ENCODE data around the gene BLTP1.
"Not testable (repeated sequence)": the region's sequence is repeated elsewhere in the genome, so short reads cannot be mapped to it uniquely, and the experiment has no call there.

BLTP1 gene, protein sequence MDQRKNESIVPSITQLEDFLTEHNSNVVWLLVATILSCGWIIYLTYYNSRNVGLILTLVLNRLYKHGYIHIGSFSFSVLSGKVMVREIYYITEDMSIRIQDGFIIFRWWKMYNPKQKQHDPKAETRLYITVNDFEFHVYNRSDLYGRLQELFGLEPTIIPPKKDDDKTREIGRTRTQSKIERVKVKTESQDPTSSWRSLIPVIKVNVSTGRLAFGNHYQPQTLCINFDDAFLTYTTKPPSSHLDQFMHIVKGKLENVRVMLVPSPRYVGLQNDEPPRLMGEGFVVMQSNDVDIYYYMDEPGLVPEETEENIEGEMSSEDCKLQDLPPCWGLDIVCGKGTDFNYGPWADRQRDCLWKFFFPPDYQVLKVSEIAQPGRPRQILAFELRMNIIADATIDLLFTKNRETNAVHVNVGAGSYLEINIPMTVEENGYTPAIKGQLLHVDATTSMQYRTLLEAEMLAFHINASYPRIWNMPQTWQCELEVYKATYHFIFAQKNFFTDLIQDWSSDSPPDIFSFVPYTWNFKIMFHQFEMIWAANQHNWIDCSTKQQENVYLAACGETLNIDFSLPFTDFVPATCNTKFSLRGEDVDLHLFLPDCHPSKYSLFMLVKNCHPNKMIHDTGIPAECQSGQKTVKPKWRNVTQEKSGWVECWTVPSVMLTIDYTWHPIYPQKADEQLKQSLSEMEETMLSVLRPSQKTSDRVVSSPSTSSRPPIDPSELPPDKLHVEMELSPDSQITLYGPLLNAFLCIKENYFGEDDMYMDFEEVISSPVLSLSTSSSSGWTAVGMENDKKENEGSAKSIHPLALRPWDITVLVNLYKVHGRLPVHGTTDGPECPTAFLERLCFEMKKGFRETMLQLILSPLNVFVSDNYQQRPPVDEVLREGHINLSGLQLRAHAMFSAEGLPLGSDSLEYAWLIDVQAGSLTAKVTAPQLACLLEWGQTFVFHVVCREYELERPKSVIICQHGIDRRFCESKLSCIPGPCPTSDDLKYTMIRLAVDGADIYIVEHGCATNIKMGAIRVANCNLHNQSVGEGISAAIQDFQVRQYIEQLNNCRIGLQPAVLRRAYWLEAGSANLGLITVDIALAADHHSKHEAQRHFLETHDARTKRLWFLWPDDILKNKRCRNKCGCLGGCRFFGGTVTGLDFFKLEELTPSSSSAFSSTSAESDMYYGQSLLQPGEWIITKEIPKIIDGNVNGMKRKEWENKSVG (N-terminal part only)

DNA sequence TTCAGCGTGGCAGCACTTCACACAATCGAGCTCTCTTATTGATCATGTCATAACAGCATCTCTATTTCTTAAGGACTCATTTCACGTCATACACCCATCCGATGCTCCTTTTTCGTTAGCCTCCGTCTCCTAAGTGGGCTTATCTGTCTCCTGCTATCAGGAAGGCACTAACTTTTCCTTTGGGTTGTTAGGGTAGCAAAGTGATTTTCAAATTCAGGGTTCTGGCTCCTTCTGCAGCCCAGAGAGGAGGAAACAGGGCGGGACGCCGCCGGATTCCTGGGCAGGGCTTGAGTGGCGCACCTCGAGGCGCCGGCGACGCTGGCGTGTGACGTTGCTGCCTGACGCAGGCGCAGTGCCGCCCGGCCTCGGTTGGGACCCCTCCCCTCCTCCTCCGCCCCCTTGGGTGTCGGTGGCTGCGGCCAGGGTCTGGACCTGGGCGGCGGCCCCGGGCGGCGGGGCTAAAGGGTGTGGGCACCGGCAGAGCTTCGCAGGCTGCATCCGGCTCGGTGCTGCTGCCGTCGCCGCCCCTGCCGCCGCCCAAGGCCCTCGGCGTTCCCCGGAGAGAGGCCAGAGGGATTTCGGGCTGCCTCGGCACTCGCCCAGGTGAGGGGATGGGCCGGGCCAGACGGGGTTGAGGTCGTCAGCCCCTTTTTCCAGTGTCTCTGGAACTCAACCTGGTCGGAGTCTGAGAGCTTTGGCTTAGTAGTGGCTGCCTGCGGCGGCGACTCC is at the start of gene BLTP1:
Gene BLTP1, plus strand, starts transcription at position 350 of the 729 bp plus-strand sequence. CDS start 18,317 bp downstream, outside the sequence.
- Histone ChIP-seq H3K36me3 (ENCODE audit: control insufficient read depth, insufficient read depth, low read length, severe bottlenecking) (peaks cover 6% of the 10 kb centered on the region), H3K4me3 (ENCODE audit: low read length) (peak within 1 kb of the TSS; percentile 100), H3K4me1 (ENCODE audit: control insufficient read depth, insufficient read depth, low read length) (peaks cover 19% of the 10 kb centered on the region)

DNA sequence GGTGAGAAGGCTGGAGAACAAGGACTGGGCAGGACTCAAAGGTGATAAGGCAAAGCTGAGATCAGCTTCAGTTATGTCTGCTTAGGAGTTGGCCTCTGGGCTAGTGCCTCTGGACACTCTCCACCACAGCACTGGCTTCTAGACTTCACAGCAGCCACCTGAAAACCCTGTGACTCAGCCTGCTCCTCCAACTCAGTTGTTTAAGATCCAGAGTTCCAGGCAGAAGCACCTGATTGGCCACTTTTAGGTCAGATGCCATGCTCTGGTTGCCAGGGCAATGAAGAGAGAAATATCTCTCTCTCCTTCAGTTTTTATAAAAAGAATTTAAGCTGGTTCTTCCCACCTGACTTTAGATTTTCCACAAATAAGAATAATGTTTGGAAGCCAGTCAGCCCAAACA is 47.9 kb upstream of the BLTP1 start:
- no peaks in the 10 kb centered on the region for H3K27me3 ChIP-seq (replicated peaks; ENCODE audit: control insufficient read depth, insufficient read depth, low read length)
- H3K9me3 ChIP-seq (ENCODE audit: control insufficient read depth, low read length): no peaks in the 10 kb centered on the region
- no peak for DNase-seq (ENCODE audit: low read depth)
- H3K36me3 ChIP-seq (ENCODE audit: control insufficient read depth, insufficient read depth, low read length, severe bottlenecking): no peaks in the 10 kb centered on the region
- H3K4me1 ChIP-seq (ENCODE audit: control insufficient read depth, insufficient read depth, low read length): peaks cover 5% of the 10 kb centered on the region
- H3K9ac ChIP-seq (ENCODE audit: low read length): no peak overlapping the region
- no peak overlapping the region for H3K4me3 ChIP-seq (ENCODE audit: low read length)

More for the DNA sequence above, at the start of gene BLTP1:
- no peaks in the 10 kb centered on the region for H3K9me3 ChIP-seq (ENCODE audit: control insufficient read depth, low read length)
- no peaks in the 10 kb centered on the region for H3K27me3 ChIP-seq (replicated peaks; ENCODE audit: control insufficient read depth, insufficient read depth, low read length)
- peak; percentile 95 for DNase-seq (ENCODE audit: low read depth)
- peak within 1 kb of the TSS; percentile 98 for H3K9ac ChIP-seq (ENCODE audit: low read length)

DNA sequence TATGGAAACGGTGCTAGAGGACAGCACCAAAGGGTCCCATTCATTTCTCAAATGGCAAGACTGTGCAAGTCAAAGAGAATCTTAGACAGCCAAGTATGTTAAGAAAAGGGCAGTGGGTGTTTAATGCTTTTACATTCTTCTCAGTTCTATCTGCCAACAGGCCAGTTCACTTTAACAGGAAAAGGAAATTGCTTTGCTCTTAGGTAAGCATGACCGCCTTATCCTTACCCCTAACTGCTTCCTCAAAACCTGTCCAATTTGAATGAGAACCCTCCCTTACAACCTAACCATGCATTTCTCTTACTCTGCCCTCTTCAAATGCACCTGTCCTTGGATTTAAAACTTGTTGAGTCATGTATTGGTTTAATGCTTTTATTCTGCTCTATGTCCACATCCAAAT is 44.5 kb upstream of the BLTP1 start:
- H3K36me3 ChIP-seq (ENCODE audit: control insufficient read depth, insufficient read depth, low read length, severe bottlenecking): no peaks in the 10 kb centered on the region
- no peaks in the 10 kb centered on the region for H3K9me3 ChIP-seq (ENCODE audit: control insufficient read depth, low read length)
- peaks cover 5% of the 10 kb centered on the region for H3K4me1 ChIP-seq (ENCODE audit: control insufficient read depth, insufficient read depth, low read length)
- H3K9ac ChIP-seq (ENCODE audit: low read length): no peak overlapping the region
- no peaks in the 10 kb centered on the region for H3K27me3 ChIP-seq (replicated peaks; ENCODE audit: control insufficient read depth, insufficient read depth, low read length)
- DNase-seq (ENCODE audit: low read depth): no peak
- H3K4me3 ChIP-seq (ENCODE audit: low read length): no peak overlapping the region

DNA sequence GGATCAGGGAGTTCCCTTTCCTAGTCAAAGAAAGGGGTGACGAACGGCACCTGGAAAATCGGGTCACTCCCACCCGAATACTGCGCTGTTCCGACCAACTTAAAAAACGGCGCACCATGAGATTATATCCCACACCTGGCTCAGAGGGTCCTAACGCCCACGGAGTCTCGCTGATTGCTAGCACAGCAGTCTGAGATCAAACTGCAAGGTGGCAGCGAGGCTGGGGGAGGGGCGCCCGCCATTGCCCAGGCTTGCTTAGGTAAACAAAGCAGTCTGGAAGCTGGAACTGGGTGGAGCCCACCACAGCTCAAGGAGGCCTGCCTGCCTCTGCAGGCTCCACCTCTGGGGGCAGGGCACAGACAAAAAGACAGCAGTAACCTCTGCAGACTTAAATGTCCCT is 41.8 kb upstream of the BLTP1 start:
- not testable (repeated sequence) for DNase-seq (ENCODE audit: low read depth); H3K9me3 ChIP-seq (ENCODE audit: control insufficient read depth, low read length); H3K4me3 ChIP-seq (ENCODE audit: low read length); H3K9ac ChIP-seq (ENCODE audit: low read length); H3K36me3 ChIP-seq (ENCODE audit: control insufficient read depth, insufficient read depth, low read length, severe bottlenecking); H3K4me1 ChIP-seq (ENCODE audit: control insufficient read depth, insufficient read depth, low read length); H3K27me3 ChIP-seq (replicated peaks; ENCODE audit: control insufficient read depth, insufficient read depth, low read length)

DNA sequence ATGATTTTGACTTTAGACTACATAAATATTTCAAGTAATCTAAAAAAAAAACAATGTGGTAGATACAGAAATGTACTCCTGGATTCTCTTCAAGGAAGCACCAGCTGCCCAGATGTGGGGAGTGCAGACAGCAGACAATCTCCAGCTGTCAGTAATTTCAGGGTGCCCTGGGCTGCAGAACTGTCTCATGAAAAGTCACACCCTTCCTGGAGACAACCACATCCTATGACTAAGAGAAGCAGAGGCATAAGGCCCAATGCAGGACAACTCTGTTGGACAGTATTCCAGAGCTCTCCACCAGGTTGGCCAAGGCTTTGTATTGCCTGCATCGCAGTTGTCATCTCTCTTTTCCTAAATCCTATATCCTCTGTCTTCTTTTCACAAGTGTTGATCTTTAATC is 34.4 kb upstream of the BLTP1 start:
- H3K27me3 ChIP-seq (replicated peaks; ENCODE audit: control insufficient read depth, insufficient read depth, low read length): no peaks in the 10 kb centered on the region

DNA sequence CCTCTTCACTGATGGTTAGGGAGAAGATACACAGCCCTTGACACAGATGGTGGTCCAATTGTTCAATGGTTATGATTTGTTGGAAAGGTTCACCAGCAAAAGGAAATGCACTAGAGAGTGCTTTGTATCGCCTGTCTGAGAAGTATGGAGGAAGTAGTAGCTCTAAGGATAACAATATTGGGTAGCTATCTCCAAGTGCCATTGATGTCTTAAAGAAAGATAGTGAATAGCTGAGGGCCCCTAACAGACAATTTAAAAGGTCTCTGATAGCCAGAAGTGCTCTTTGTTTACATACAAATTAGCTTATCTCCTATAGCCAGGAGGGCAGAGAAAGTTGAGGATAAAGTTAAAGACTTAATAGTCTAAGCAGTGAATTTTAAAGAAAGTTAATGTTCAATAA is 33.9 kb upstream of the BLTP1 start:
- Histone ChIP-seq H3K27me3 (replicated peaks; ENCODE audit: control insufficient read depth, insufficient read depth, low read length) (no peaks in the 10 kb centered on the region), H3K9ac (ENCODE audit: low read length) (no peak overlapping the region), H3K4me3 (ENCODE audit: low read length) (no peak overlapping the region), H3K36me3 (ENCODE audit: control insufficient read depth, insufficient read depth, low read length, severe bottlenecking) (no peaks in the 10 kb centered on the region), H3K4me1 (ENCODE audit: control insufficient read depth, insufficient read depth, low read length) (no peaks in the 10 kb centered on the region), H3K9me3 (ENCODE audit: control insufficient read depth, low read length) (peaks cover 24% of the 10 kb centered on the region)
- no peak for DNase-seq (ENCODE audit: low read depth)

More for the DNA sequence above, 34.4 kb upstream of the BLTP1 start:
- peaks cover 19% of the 10 kb centered on the region for H3K9me3 ChIP-seq (ENCODE audit: control insufficient read depth, low read length)
- H3K4me3 ChIP-seq (ENCODE audit: low read length): no peak overlapping the region
- no peak overlapping the region for H3K9ac ChIP-seq (ENCODE audit: low read length)
- no peaks in the 10 kb centered on the region for H3K36me3 ChIP-seq (ENCODE audit: control insufficient read depth, insufficient read depth, low read length, severe bottlenecking)
- peak; percentile 15 for DNase-seq (ENCODE audit: low read depth)
- no peaks in the 10 kb centered on the region for H3K4me1 ChIP-seq (ENCODE audit: control insufficient read depth, insufficient read depth, low read length)

DNA sequence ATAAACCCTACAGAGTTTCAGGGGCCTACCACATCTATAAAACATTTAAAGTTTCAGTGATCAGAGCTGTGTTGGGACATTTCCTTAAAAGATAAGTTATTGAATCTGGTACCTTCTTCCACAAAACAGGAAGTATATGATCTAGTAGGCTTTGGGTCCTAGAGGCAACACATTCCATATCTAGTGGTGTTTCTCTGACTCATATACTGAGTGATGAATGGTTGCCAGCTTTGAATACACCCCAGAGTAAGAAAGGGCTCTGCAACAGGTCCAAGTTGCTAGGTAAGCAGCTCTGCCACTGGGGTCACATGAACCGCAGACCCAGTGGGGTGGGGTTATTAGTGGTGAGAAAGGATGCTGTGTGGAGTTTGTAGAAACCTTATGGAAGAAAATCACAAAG is 32.4 kb upstream of the BLTP1 start:
- DNase-seq (ENCODE audit: low read depth): no peak
- Histone ChIP-seq H3K36me3 (ENCODE audit: control insufficient read depth, insufficient read depth, low read length, severe bottlenecking) (no peaks in the 10 kb centered on the region), H3K4me1 (ENCODE audit: control insufficient read depth, insufficient read depth, low read length) (no peaks in the 10 kb centered on the region), H3K9me3 (ENCODE audit: control insufficient read depth, low read length) (peaks cover 29% of the 10 kb centered on the region), H3K4me3 (ENCODE audit: low read length) (no peak overlapping the region), H3K27me3 (replicated peaks; ENCODE audit: control insufficient read depth, insufficient read depth, low read length) (no peaks in the 10 kb centered on the region), H3K9ac (ENCODE audit: low read length) (no peak overlapping the region)

DNA sequence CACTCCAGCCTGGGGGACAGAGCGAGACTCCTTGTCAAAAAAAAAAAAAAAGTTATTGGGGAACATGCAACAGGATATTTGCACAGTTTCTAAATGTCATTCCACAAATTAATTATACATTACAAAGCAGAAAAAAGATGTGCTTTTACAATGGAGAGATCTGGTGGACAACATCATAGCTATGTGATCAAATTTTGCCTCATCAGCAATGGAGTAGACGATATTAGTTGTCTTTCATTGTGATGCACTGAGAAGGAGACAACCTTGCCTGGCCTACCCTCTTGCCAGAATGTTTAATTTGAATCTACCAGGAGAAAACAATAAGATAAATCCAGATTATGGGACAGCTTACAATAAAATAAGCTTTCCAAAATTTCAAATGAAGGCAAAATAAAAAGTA is 30.5 kb upstream of the BLTP1 start:
- no peaks in the 10 kb centered on the region for H3K27me3 ChIP-seq (replicated peaks; ENCODE audit: control insufficient read depth, insufficient read depth, low read length)
- H3K36me3 ChIP-seq (ENCODE audit: control insufficient read depth, insufficient read depth, low read length, severe bottlenecking): no peaks in the 10 kb centered on the region
- no peaks in the 10 kb centered on the region for H3K4me1 ChIP-seq (ENCODE audit: control insufficient read depth, insufficient read depth, low read length)
- no peak overlapping the region for H3K4me3 ChIP-seq (ENCODE audit: low read length)
- peaks cover 30% of the 10 kb centered on the region for H3K9me3 ChIP-seq (ENCODE audit: control insufficient read depth, low read length)
- no peak overlapping the region for H3K9ac ChIP-seq (ENCODE audit: low read length)
- DNase-seq (ENCODE audit: low read depth): no peak

DNA sequence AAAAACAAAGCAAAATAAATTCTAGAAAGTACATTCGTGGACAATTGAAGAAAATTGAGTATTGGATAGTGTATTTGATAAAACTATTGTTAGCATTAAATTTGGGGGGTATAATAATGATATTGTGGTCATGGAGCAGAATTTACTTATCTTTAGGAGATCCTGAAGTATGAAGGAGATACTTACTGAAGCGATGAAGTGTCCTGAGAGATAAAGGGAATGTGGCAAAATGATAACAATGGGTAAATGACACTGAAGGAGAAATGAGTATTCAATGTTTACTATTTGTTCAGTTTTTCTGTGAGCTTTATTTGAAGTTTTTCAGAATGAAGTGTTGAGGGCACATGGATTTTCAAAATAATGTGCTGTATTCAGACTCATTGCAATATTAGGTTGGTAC is 30.0 kb upstream of the BLTP1 start:
- Histone ChIP-seq H3K4me3 (ENCODE audit: low read length) (no peak overlapping the region), H3K9me3 (ENCODE audit: control insufficient read depth, low read length) (peaks cover 30% of the 10 kb centered on the region), H3K36me3 (ENCODE audit: control insufficient read depth, insufficient read depth, low read length, severe bottlenecking) (no peaks in the 10 kb centered on the region), H3K4me1 (ENCODE audit: control insufficient read depth, insufficient read depth, low read length) (no peaks in the 10 kb centered on the region), H3K9ac (ENCODE audit: low read length) (no peak overlapping the region), H3K27me3 (replicated peaks; ENCODE audit: control insufficient read depth, insufficient read depth, low read length) (no peaks in the 10 kb centered on the region)
- no peak for DNase-seq (ENCODE audit: low read depth)

DNA sequence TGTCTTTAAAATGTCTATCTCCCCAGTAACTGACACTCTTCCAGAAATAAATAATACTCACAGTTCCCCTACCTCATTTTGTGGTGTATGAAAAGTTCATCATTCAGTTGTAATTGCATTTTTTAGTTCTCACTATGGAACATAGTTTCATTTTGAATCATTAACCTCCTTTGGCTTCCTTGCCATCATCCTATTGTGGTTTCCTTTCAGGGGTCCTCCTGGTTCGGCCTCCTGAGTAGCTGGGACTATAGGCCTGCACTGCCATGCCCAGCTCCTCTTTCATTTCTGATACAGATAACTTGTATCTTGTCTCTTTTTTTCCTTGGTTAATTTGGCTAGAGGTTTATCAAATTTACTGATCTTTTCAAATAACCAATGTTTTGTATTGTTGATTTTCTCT is 23.1 kb upstream of the BLTP1 start:
- no peak for DNase-seq (ENCODE audit: low read depth)
- H3K9ac ChIP-seq (ENCODE audit: low read length): no peak overlapping the region
- no peaks in the 10 kb centered on the region for H3K4me1 ChIP-seq (ENCODE audit: control insufficient read depth, insufficient read depth, low read length)
- peaks cover 3% of the 10 kb centered on the region for H3K9me3 ChIP-seq (ENCODE audit: control insufficient read depth, low read length)
- no peak overlapping the region for H3K4me3 ChIP-seq (ENCODE audit: low read length)
- H3K27me3 ChIP-seq (replicated peaks; ENCODE audit: control insufficient read depth, insufficient read depth, low read length): no peaks in the 10 kb centered on the region
- no peaks in the 10 kb centered on the region for H3K36me3 ChIP-seq (ENCODE audit: control insufficient read depth, insufficient read depth, low read length, severe bottlenecking)
